Fibroblast of mammary gland (primary cell): ENCODE measurements around the gene PPM1A.

ENCODE experiments used
- DNase-seq: peaks from one replicate; pipeline ENCODE4 v3.0.0-alpha.2; 2010; ENCODE audit warnings: low read depth
- H3K4me3 ChIP-seq: 2 replicates; pipeline ENCODE4 v1.5.1; 2011; ENCODE audit warnings: low read depth, mild to moderate bottlenecking, low read length, moderate library complexity; ENCODE audit not compliant: control insufficient read depth
- TF ChIP-seq, protein P1 (sequence below): conservative IDR thresholded peaks from 2 replicates; pipeline ENCODE4 v1.5.1; 2011; ENCODE audit warnings: low read depth, low read length, inconsistent platforms; ENCODE audit not compliant: control insufficient read depth, insufficient read depth

PPM1A gene

GRCh38 chr14:60235440-60235839, 13.6 kb upstream of the PPM1A start:
- H3K4me3 ChIP-seq = no peak overlapping the region
- DNase-seq = no peak
- TF ChIP-seq, protein P1, sequence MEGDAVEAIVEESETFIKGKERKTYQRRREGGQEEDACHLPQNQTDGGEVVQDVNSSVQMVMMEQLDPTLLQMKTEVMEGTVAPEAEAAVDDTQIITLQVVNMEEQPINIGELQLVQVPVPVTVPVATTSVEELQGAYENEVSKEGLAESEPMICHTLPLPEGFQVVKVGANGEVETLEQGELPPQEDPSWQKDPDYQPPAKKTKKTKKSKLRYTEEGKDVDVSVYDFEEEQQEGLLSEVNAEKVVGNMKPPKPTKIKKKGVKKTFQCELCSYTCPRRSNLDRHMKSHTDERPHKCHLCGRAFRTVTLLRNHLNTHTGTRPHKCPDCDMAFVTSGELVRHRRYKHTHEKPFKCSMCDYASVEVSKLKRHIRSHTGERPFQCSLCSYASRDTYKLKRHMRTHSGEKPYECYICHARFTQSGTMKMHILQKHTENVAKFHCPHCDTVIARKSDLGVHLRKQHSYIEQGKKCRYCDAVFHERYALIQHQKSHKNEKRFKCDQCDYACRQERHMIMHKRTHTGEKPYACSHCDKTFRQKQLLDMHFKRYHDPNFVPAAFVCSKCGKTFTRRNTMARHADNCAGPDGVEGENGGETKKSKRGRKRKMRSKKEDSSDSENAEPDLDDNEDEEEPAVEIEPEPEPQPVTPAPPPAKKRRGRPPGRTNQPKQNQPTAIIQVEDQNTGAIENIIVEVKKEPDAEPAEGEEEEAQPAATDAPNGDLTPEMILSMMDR = no peak

DNA sequence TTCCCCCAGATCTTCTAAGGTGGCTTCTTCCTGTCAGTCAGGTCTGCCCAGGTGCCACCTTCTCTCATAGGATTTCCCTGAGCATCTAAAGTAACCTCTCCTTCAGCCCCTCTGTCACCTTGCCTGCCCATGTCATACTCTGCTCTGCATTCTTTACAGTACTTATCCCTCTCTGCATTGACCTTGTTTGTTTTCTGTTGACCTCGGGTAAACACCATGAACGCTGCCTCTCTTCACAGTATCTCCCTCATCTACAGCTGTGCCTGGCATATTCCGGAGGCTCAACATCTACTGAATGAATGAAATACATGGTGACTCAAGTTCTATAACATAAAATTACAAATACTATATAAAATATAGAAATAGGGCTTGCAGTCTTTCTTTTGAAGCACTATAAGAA, 10.1 kb upstream of the PPM1A start:
- DNase-seq = no peak
- TF ChIP-seq, protein P1 = no peak
- no peak overlapping the region for H3K4me3 ChIP-seq

DNA sequence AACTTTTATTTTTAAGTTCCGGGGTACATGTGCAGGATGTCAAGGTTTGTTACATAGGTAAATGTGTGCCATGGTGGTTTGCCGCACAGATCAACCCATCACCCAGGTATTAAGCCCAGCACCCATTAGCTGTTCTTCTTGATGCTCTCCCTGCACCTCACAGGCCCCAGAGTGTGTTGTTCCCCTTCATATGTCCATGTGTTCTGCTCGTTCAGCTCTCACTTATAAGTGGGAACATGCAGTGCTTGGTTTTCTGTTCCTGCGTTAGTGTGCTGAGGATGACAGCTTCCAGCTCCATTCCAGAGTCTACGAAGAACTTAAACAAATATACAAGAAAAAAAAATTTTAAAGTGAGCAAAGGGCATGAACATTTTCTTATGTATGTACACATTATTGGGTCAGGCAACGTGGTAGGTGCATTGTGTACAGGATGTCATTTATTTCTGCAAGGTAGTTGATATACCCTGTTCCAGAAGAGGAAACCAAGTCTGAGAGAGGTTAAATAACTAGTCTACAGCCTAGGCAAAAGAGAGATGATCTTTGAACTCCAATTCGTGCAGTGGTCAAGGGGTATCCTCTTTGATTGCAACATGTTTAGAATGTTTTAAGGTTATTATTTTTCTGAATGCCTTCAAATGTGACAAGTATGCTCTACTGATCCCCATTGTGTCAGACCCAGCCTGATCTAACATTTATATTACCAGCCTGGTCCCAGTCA, 8.7 kb upstream of the PPM1A start:
- H3K4me3 ChIP-seq = no peak overlapping the region
- DNase-seq = no peak
- TF ChIP-seq, protein P1 = no peak

DNA sequence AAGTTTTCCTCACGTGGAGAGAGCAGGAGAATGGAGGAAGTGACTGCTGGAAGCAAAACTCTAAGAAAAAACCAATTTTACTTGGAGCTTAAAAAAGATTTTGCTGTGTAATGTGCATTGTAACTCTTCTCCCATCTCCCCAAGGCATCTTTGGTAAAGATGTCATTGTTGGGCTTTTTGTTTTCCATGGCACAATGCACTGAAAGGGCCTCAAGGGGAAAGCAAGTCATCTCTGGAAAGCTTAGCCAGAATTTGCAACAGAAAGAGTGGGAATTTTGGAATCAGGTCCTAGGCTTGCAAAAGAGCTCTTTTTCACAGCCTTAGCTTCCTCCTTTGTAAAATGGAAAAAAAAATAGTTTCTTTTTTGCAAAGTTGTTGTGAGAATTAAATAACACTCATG, 7.9 kb upstream of the PPM1A start:
- TF ChIP-seq, protein P1 = no peak
- no peak for DNase-seq
- H3K4me3 ChIP-seq = no peak overlapping the region

- DNase-seq = no peak
These were observed 6.6 kb upstream of the PPM1A start for GRCh38 chr14:60242429-60242828.

DNA sequence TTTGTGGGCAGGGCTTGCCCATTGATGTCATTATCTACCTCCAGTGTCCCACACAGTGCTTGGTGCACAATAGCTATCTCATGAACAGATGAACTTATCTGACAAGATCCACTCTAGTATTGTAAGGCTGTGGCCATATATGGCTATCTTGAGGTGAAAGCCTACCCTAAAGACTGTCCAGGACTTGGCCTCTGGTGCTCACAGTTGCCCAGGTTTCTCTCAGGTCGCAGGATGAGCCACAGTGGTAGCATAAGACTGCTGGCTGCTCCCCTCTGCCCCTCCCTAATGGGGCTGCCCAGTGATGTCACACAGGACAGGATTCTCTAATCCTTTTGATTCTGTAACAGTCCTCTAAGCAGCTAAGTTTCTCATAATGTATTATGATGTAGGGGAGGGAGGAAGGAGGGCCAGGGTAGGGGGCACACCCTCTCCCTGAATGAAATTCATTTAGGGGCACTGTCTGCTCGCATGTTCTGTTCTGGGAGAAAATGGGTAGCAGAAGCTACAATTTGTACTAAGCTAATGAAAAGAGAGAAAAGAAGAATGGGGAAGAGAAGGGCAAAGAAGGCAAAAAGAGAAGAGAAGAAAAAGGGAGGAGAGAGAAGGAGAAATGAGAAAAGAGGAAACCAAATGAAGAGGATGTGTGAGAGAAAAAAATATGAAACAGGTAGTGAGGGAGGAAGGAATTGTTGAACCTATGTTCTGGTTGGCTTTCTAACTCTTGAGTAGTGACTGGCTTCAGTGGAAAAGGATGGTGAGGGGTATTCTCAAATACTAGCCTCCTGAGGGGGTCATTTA, 3.4 kb upstream of the PPM1A start:
- TF ChIP-seq, protein P1 = no peak
- H3K4me3 ChIP-seq = no peak overlapping the region
- no peak for DNase-seq

More at GRCh38 chr14:60242429-60242828, 6.6 kb upstream of the PPM1A start:
- TF ChIP-seq, protein P1 = no peak
- no peak overlapping the region for H3K4me3 ChIP-seq
